Activated T-cell treated with anti-CD3 and anti-CD28 coated beads for 24 hours (primary cell): Measurements from ENCODE around the gene DUOX2.
"Not testable (repeated sequence)": the region's sequence is repeated elsewhere in the genome, so short reads cannot be mapped to it uniquely, and the experiment has no call there.

Experiments used
- DNase-seq: peaks from one replicate; pipeline ENCODE4 v3.0.0-alpha.2; 2020; ENCODE audit warnings: low read depth

The DUOX2 gene

GRCh38 chr15:45064386-45064785 is 49.6 kb downstream of the DUOX2 start:
- no peak for DNase-seq

- not testable (repeated sequence) for DNase-seq
These were observed 51.7 kb downstream of the DUOX2 start for GRCh38 chr15:45062301-45062700.

- not testable (repeated sequence) for DNase-seq
These were observed 55.0 kb downstream of the DUOX2 start for GRCh38 chr15:45058690-45059675.

DNA sequence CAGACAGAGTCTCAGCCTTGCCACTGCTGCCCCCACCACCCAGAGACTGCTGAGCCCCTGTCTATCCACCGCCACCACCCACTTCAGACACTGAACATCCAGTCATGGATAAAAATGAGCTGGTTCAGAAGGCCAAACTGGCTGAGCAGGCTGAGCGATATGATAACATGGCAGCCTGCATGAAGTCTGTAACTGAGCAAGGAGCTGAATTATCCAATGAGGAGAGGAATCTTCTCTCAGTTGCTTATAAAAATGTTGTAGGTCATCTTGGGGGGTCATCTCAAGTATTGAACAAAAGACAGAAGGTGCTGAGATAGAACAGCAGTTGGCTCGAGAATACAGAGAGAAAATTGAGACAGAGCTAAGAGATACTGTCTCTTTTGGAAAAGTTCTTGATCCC is 61.3 kb downstream of the DUOX2 start:
- not testable (repeated sequence) for DNase-seq

- DNase-seq, result no peak
These were observed 63.4 kb downstream of the DUOX2 start for GRCh38 chr15:45050587-45050986.

- no peak for DNase-seq
These were observed 65.0 kb downstream of the DUOX2 start for GRCh38 chr15:45048794-45049631.

DNA sequence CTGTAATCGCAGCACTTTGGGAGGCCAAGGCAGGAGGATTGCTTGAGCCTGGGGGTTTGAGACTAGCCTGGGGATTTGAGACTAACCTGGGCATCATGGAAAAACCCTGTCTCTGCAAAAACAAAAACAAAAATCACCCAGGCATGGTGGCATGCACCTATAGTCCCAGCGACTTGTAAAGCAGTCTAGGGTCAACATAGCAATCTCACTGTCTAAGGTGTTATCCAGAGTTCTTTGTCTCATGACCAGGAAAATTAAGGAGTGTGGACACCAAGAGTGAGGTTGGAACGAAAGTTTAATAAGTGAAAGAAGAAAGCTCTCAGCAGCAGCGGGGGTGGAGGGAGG is 65.6 kb downstream of the DUOX2 start:
- DNase-seq, result not testable (repeated sequence)

DNA sequence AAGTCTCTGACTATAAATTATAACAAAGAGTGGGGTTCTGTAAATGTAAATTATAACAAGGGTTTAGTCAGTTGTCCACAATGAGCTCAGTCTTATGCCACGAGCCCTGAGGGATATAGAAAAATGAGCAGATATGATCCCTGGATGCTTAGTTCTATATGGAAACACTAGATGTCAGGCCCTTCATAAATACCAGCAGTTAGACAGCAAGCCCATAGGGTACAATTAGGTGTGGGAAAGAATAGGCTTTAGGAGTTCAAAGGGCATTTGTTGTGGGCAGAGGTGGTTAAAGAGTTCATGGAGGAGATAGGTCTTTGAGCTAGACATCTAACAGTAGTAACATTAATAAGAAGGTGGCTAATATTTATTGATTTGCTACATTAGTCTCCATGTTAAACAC is 69.7 kb downstream of the DUOX2 start:
- not testable (repeated sequence) for DNase-seq

GRCh38 chr15:45042859-45043258 is 71.1 kb downstream of the DUOX2 start:
- DNase-seq, result not testable (repeated sequence)
